ENCODE measurements around the gene MINDY4. TPM values are rescaled to one million over a fixed set of nuclear protein-coding genes. Genes with fewer than 3 reads are reported as not detected.

The MINDY4 gene
- total and polyA plus RNA-seq, 9 donors: 6.9 to 30.3 (median 18.2) TPM

DNA sequence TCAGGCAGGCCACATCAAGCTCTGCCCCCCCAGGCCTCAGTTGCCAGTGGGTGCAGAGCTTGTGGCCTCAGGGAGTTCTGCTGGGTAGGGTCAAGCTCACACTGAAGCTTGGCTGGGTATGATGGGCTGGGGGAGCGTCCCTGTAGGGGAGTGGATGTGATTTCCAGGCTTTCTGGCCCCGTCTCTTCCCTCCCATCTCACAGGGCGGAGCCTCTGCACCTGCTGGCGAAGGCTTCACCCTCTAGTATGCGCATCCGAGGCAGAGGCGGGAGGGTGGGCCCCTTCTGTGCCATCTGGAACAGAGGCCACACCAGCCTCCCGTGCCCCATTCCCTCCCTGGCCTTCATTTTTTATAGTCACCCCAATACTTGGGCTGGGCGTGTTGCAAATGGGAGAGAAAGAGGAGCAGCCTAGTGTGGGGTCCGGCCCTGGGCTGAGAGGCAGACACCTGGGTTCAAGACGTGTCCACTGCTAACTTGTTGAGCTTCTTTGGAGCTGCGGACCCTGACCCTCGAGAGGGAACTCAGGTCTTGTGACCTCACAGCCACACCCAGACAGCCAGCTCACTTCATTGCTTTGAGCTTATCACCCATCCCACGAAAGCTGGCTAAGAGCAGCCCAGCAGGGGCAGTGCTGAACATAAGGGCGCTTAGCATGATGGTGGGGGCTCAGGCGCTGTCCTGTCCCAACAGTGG, 142.8 kb downstream of the MINDY4 start:
- H3K4me3 ChIP-seq: no peak overlapping the region

DNA sequence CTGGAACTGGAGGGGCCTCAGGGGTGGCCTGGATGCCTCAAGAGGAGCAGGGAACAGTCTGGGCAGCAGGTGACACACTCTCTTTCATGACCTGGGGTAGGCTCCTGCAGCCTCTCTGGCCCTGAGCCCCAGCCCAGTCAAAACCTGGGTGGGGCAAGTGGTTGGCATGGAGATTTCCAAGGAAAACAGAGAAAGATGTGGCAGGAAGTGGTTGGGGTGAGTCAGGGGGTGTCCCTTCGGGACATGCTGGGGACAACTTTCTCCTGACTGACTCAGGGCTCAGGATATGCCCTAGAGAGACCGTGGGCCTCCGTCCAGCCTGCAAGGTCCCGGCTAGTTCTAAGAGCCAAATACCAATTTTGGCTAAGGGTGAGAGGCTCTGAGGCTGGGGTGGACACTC, 143.4 kb downstream of the MINDY4 start:
- intact Hi-C loops (cut with DNase I): loop anchor here in 1 of 4 donors (10.0 kb wide), 1 partner anchor 100 kb away; no protein-coding TSS in a partner anchor
- no peak for DNase-seq
- TF ChIP-seq, protein P1, sequence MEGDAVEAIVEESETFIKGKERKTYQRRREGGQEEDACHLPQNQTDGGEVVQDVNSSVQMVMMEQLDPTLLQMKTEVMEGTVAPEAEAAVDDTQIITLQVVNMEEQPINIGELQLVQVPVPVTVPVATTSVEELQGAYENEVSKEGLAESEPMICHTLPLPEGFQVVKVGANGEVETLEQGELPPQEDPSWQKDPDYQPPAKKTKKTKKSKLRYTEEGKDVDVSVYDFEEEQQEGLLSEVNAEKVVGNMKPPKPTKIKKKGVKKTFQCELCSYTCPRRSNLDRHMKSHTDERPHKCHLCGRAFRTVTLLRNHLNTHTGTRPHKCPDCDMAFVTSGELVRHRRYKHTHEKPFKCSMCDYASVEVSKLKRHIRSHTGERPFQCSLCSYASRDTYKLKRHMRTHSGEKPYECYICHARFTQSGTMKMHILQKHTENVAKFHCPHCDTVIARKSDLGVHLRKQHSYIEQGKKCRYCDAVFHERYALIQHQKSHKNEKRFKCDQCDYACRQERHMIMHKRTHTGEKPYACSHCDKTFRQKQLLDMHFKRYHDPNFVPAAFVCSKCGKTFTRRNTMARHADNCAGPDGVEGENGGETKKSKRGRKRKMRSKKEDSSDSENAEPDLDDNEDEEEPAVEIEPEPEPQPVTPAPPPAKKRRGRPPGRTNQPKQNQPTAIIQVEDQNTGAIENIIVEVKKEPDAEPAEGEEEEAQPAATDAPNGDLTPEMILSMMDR (IDR thresholded peaks at IDR 0.05): no peak
- TF ChIP-seq EP300 (IDR thresholded peaks at IDR 0.05) (no peak), POLR2A (IDR thresholded peaks at IDR 0.05) (no peak)
- Histone ChIP-seq H3K36me3 (no peaks in the 10 kb centered on the region), H3K27me3 (no peaks in the 10 kb centered on the region), H3K4me1 (ENCODE audit: insufficient read depth) (peaks cover 4% of the 10 kb centered on the region), H3K4me3 (no peak overlapping the region), H3K9me3 (no peaks in the 10 kb centered on the region), H3K27ac (no peak overlapping the region)
- WGBS, 3 donors: 62 to 89% (median 82%) methylated on average over 4 of the region's 4 CpGs

More for the DNA sequence above, 142.8 kb downstream of the MINDY4 start:
- WGBS, 3 donors: 85 to 90% (median 90%) methylated on average over 16 of the region's 16 CpGs
- Histone ChIP-seq H3K9me3 (no peaks in the 10 kb centered on the region), H3K36me3 (no peaks in the 10 kb centered on the region), H3K4me1 (ENCODE audit: insufficient read depth) (peaks cover 4% of the 10 kb centered on the region), H3K27me3 (no peaks in the 10 kb centered on the region), H3K27ac (no peak overlapping the region)
- DNase-seq: no peak
- intact Hi-C loops (cut with DNase I): loop anchor here in 1 of 4 donors (10.0 kb wide), 1 partner anchor 99 kb away; no protein-coding TSS in a partner anchor
- TF ChIP-seq POLR2A (IDR thresholded peaks at IDR 0.05): no peak
- no peak for TF ChIP-seq EP300 (IDR thresholded peaks at IDR 0.05)

DNA sequence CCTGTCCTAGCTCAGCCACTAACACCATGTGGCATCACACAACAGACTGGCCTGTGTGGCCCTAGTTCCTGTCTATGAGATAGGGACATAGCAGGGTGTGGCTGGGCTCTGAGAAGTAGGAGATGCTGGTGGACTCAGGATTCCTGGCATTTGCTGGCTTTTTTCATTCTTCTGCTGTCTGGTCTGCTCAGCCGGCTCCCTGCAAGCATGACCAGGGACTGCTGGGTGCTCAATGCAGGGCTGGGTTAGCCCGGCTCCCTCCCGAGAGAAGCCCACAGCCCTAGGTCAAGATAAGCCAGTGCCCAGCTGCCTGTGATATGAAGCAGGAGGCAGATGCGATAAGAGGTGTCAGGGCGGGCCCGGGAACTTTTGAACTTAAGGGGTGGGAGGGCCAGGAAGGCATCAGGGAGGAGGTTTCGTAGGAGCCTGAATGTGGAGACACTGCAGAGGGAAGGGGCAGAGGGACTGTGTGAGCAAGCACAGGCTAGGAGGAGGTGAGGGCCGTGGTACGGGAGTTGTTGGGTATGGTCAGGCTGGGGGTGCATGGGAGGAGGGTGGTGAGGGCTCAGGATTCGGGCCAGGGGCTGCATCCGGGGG, 143.9 kb downstream of the MINDY4 start:
- Histone ChIP-seq H3K9me3 (no peaks in the 10 kb centered on the region), H3K4me3 (no peak overlapping the region), H3K36me3 (no peaks in the 10 kb centered on the region), H3K4me1 (ENCODE audit: insufficient read depth) (peaks cover 4% of the 10 kb centered on the region), H3K27me3 (no peaks in the 10 kb centered on the region), H3K27ac (no peak overlapping the region)
- TF ChIP-seq EP300 (IDR thresholded peaks at IDR 0.05): no peak
- TF ChIP-seq POLR2A (IDR thresholded peaks at IDR 0.05): no peak
- TF ChIP-seq, protein P1 (IDR thresholded peaks at IDR 0.05): no peak
- intact Hi-C loops (cut with DNase I): loop anchor here in 1 of 4 donors (10.0 kb wide), 1 partner anchor 100 kb away; no protein-coding TSS in a partner anchor
- WGBS, 3 donors: 71 to 84% (median 77%) methylated on average over 11 of the region's 11 CpGs
- DNase-seq: no peak

DNA sequence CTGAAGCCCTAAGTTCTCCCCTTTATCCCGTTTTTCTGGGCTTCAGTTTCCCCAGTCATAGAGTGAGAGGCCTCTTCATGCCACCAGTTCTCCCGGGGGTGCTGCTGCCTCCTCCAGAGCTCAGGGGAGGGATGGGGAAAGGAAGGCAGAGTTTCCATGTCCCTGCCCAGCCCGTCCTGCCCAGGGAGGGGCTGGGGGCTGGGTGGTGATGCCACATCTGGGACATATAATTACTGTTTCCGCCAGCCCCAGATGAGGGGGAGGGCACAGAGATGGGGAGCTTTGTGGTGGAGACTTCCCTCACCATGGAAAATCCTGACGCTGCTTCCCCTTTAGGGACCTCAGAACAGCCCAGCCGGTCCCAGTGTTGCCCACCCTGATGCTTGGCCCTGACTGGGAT, 144.5 kb downstream of the MINDY4 start:
- H3K4me3 ChIP-seq: no peak overlapping the region
- intact Hi-C loops (cut with DNase I): loop anchor here in 1 of 4 donors (10.0 kb wide), 1 partner anchor 101 kb away; no protein-coding TSS in a partner anchor
- no peak for DNase-seq

More for the DNA sequence above, 144.5 kb downstream of the MINDY4 start:
- H3K4me1 ChIP-seq (ENCODE audit: insufficient read depth): no peaks in the 10 kb centered on the region
- H3K36me3 ChIP-seq: no peaks in the 10 kb centered on the region
- TF ChIP-seq, protein P1 (IDR thresholded peaks at IDR 0.05): no peak
- TF ChIP-seq POLR2A (IDR thresholded peaks at IDR 0.05) (no peak), EP300 (IDR thresholded peaks at IDR 0.05) (no peak)
- H3K27me3 ChIP-seq: no peaks in the 10 kb centered on the region
- no peak overlapping the region for H3K27ac ChIP-seq
- WGBS, 3 donors: 68 to 87% (median 79%) methylated on average over 6 of the region's 6 CpGs
- H3K9me3 ChIP-seq: no peaks in the 10 kb centered on the region
